GM21717 (cell line): ENCODE measurements around the gene SUSD4.

ENCODE experiments used
- ATAC-seq: cut with Tn5 transposase; IDR thresholded peaks from one replicate; pipeline ENCODE4 v1.9.1; 2021; ENCODE audit warnings: mild to moderate bottlenecking, moderate library complexity; ENCODE audit not compliant: unreplicated experiment

SUSD4 gene

GRCh38 chr1:223331301-223331700, 32.7 kb downstream of the SUSD4 start:
- no peak for ATAC-seq

GRCh38 chr1:223330466-223330865, 33.5 kb downstream of the SUSD4 start:
- ATAC-seq, result no peak

GRCh38 chr1:223329664-223330415, 34.1 kb downstream of the SUSD4 start:
- no peak for ATAC-seq

- ATAC-seq, result no peak
Observed at GRCh38 chr1:223329252-223329651, 34.7 kb downstream of the SUSD4 start.

DNA sequence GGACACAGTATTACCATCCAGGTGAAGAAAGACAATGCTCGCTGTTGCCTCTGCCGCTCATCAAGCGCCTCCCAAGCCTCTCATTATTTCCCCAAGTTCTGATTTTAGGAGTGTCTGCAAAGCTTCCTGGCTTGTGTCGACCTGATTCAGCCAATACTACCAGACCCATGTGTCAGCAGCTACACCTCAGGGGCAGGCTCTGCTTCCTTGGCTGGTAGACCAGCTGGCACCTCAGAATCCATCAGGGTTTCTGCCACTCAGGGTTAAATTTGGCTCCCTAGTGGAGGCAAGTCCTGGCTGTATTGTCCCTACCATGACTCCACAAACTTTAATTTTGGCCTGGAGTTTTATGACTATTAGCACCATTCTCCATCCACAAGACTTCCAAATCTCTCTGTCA, 35.4 kb downstream of the SUSD4 start:
- ATAC-seq, result no peak

- ATAC-seq, result no peak
Observed at GRCh38 chr1:223326776-223327175, 37.2 kb downstream of the SUSD4 start.

GRCh38 chr1:223323491-223324484, 40.2 kb downstream of the SUSD4 start:
- ATAC-seq, result no peak

GRCh38 chr1:223322868-223323267, 41.1 kb downstream of the SUSD4 start:
- ATAC-seq, result no peak

DNA sequence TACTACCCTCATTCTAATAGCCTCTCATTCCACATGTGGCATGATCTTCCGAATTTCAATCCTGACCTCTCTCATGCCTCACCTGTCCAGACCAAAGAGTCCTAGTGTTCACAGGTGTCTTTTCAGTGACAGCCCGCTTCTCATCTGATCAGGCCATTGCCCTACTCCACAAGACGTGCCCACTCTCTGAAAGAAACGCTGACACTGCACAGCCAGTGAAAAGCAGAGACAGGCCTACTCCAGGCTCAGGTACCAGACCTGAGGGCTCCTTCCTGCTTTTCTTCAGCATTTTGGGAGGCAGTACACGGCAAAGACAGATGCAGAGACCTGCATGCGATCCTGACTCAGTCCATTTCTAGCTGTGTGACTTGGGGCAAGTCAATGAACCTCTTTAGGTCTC, 43.0 kb downstream of the SUSD4 start:
- ATAC-seq, result no peak

DNA sequence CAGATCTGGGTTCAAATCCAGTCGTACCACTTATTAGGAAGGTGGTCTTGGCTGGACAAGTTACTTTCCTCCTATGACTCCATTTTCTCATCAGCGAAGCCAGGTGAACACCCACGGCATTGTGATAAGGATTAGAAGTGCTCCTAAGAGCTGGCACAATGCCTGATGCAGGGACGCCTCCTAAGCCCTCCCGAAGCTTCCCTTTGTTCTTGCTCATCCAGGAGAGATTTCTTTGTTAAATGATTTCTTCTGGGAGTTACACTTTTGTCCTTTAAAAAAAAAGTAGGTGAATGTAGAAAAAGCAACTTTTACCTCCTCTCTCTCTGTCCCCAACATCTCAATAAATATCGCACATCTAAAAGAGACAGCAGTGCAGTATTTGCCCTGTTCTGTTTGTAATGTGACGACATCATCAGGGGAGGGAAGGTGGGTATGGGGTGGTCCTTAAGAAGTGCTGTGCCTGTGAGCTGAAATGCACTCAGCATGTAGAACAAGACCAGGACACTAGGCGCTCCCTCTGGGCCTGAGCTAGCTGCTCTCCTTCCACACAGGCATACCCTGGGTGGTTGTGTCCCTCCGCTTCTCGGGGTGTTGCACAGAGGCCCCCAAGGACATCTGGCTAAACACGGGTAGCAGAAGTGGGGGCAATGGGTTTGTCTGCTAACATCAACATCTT, 43.9 kb downstream of the SUSD4 start:
- no peak for ATAC-seq

DNA sequence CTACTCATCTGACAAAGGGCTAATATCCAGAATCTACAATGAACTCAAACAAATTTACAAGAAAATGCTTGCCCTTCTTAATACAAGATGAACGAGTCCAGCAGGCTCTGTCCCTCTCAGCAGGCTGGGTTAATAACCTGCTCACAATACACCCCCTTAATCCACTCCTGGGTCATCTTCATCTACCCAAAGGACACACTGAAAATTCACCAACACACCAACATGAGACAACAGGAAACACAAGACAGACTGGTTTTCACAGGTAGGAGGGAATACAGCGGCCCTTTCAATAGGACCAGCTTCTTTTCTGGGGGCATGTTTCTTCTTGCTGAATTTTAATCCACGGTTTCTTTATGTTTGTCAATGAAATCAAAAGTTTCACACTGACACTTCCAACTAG, 44.6 kb downstream of the SUSD4 start:
- no peak for ATAC-seq

GRCh38 chr1:223316082-223316481, 47.9 kb downstream of the SUSD4 start:
- ATAC-seq, result no peak

DNA sequence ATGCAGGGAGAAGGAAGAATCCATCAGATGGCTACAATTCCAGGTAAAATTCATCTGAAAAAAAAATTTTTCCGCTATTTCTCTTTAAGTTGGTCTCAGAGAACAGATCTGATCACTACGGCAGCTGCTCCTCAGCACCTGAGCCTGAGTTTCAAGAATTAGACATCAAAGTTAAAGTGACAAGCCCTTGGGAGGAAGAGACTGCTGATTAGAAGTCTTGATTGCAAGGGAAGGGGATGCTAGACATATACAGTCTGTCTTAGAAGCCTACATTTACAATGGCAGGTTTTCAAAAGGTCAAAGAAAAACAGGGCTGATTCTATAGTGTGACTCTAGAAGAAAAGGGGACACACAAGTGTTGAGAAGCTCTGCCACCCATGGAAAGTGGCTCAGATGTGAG, 48.3 kb downstream of the SUSD4 start:
- no peak for ATAC-seq

GRCh38 chr1:223313415-223313754, 50.6 kb downstream of the SUSD4 start:
- ATAC-seq, result no peak

DNA sequence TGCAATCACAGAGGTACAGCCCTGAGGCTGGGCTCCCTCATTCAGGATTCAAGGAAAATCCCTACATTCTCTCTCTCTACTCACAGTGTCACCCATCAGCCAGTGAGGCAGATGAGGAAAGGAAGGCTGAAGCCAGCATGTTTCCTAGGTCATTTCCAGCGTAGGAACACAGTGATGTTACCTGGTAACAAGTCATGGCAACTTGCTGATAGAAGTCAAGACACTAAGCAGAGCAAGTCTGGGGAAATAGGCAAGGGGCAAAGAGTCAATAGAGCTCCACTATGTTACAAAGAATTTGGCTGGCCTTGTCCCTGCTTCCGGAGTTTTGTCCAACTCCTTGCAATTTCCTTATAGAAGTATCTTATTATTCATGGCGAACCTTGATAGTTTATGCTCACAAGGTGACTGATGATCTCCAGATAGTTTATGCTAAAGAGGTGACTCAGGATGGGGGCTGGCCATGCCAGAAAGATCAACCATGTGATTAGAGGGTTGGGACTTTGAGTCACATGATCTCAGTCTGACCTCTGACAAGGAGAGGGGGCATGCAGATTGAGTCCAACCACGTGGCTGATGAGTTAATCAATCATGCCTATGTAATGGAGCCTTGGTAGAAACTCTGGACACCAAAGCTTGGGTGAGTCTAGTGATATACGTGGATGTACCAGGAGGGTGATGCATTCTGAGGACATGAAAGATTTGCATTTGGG, 51.1 kb downstream of the SUSD4 start:
- ATAC-seq, result no peak

GRCh38 chr1:223312273-223312672, 51.7 kb downstream of the SUSD4 start:
- no peak for ATAC-seq

DNA sequence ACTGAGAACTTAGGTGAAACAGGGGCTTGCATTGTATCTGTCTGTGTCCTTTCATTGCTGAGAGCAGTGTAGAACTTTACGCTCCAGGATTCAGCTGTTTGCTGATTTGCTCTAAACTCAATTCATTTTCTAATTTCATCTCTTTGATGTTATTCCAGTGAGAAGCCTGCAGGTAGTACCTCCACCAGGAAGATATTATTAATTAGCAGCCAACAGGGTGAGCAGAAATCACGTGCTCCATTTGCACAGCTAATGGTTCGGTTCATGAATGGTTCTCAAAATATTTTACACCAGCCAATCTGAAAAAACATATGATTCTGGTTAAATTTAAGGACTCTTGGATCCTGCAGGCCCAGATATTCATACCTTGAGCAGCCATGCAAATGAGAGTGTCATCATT, 52.1 kb downstream of the SUSD4 start:
- ATAC-seq, result no peak

- ATAC-seq, result no peak
Observed at GRCh38 chr1:223308136-223308535, 55.8 kb downstream of the SUSD4 start.

DNA sequence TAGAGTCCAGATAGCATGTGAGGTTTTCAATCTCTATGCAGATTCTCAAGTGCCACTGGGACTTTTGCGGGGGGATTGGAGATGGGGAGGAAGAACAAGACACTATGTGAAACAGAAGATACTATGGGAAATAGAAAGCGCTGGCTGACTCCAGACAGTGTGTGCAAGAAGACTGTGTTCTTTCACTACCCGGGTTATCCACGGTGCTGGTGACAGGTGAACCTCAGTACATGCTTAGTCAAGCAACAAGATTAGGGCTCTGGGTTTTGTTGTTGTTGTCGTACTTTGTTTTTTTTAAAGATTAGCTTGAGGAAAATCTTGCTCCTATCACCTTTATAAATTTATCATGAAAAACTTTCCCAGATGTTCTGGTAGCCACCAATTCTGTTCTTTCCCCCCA, 56.4 kb downstream of the SUSD4 start:
- no peak for ATAC-seq

DNA sequence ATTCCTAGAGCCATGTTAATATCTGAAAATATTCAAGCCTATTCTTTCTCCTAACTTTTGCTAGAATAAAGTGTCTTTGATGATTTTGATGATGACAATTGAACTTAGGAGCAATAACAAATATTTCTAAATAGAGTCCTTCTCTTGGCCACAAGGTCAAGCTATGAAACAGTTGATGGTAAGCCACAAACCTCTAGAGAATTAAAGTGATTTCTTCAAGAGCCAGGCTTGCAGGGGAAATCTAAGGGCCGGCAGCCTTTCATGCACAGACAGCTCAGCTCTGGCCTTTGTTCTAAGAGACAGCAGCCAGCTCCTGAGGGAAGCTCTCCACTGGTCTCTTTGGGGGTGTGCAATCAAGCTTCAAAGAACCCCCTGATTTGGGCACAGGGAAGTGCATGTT, 59.0 kb downstream of the SUSD4 start:
- ATAC-seq, result no peak

- ATAC-seq, result no peak
Observed at GRCh38 chr1:223301371-223301770, 62.6 kb downstream of the SUSD4 start.
